NT2/D1 (cell line): ENCODE results near the gene TBATA.

Source experiments
- DNase-seq: peaks from one replicate; pipeline ENCODE4 v3.0.0-alpha.2; 2011; ENCODE audit warnings: low read depth, low spot score
- H3K27me3 ChIP-seq: 2 replicates; pipeline ENCODE4 v1.6.0; 2011; ENCODE audit warnings: mild to moderate bottlenecking; ENCODE audit not compliant: insufficient read length, insufficient read depth
- H3K36me3 ChIP-seq: 2 replicates; pipeline ENCODE4 v1.6.1; 2011; ENCODE audit warnings: mild to moderate bottlenecking, low read length, mixed read lengths; ENCODE audit not compliant: insufficient read depth, insufficient read length
- H3K4me1 ChIP-seq: 2 replicates; pipeline ENCODE4 v1.5.1; 2011; ENCODE audit not compliant: insufficient read depth, insufficient read length
- H3K4me3 ChIP-seq: 2 replicates; pipeline ENCODE4 v1.5.1; 2011; ENCODE audit warnings: low read depth; ENCODE audit not compliant: insufficient read length
- H3K9ac ChIP-seq: 2 replicates; pipeline ENCODE4 v1.6.0; 2011; ENCODE audit warnings: low read depth; ENCODE audit not compliant: insufficient read length
- H3K9me3 ChIP-seq: 2 replicates; pipeline ENCODE4 v1.5.1; 2011; ENCODE audit warnings: mild to moderate bottlenecking, low read length; ENCODE audit not compliant: insufficient read depth
- SUZ12 ChIP-seq: IDR thresholded peaks from 2 replicates; pipeline ENCODE4 v1.6.1; 2011; ENCODE audit not compliant: insufficient read length, insufficient read depth; ENCODE audit errors: extremely low read depth
- YY1 ChIP-seq: IDR thresholded peaks from 2 replicates; pipeline ENCODE4 v1.6.1; 2011; ENCODE audit not compliant: insufficient read length, insufficient read depth
- ZNF274 ChIP-seq: IDR thresholded peaks from 2 replicates; pipeline ENCODE4 v1.6.1; 2011; ENCODE audit warnings: mild to moderate bottlenecking, low read depth, low read length

TBATA gene

DNA sequence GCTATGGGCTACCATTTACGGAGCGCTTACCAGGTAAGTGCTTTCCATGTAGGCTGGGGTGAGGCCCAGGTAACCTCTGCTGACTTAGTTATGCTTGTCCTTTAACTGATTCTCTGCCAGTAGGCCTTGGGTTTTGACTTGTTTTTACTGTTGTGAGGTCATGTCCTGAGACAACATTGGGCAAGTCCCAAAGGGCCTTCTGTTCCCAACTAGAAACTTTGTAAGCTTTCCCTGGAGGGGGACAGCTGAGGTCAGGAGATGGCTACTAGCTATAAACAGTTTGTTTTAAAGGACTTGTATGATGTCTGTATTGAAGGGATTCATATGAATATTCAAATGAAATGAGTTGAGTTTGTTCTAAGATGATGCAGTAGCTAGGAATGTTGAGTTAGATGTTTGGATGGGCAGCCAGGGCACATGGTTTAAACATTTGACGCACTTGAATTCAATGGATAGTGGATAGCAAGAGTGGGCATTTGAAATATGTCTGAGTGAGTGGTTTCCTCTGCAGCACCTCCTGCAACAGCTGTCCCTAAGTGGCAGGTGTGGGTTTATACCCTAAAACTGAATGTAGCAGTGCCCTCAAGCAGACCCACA is 20.5 kb upstream of the TBATA start:
- no peak overlapping the region for H3K4me3 ChIP-seq
- no peak for DNase-seq
- no peaks in the 10 kb centered on the region for H3K36me3 ChIP-seq
- TF ChIP-seq SUZ12 (no peak), ZNF274 (no peak), YY1 (no peak)
- peaks cover 4% of the 10 kb centered on the region for H3K4me1 ChIP-seq
- H3K27me3 ChIP-seq, result no peaks in the 10 kb centered on the region
- H3K9me3 ChIP-seq, result no peaks in the 10 kb centered on the region
- no peak overlapping the region for H3K9ac ChIP-seq

DNA sequence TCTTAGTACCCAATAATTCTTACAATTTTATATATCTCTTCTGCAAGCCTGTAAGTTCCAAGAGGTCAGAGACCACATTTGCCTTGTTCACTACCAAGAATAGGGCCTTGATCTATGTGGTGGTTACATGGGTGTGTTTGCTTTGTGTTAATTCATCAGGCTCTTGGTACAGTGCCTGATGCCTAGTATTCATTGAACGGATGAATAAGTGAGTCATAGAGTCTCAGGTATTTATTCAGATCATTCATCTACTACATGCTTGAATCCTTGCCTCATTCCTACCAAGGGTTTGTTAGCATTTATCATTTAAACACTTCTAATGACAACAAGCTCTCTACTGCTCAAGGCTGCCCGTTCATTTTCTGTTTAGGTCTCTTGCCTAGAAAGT is 19.2 kb upstream of the TBATA start:
- no peak overlapping the region for H3K9ac ChIP-seq
- no peaks in the 10 kb centered on the region for H3K9me3 ChIP-seq
- H3K27me3 ChIP-seq, result no peaks in the 10 kb centered on the region
- peaks cover 4% of the 10 kb centered on the region for H3K4me1 ChIP-seq
- no peak for DNase-seq
- H3K36me3 ChIP-seq, result no peaks in the 10 kb centered on the region
- no peak overlapping the region for H3K4me3 ChIP-seq
- TF ChIP-seq YY1 (no peak), SUZ12 (no peak), ZNF274 (no peak)

DNA sequence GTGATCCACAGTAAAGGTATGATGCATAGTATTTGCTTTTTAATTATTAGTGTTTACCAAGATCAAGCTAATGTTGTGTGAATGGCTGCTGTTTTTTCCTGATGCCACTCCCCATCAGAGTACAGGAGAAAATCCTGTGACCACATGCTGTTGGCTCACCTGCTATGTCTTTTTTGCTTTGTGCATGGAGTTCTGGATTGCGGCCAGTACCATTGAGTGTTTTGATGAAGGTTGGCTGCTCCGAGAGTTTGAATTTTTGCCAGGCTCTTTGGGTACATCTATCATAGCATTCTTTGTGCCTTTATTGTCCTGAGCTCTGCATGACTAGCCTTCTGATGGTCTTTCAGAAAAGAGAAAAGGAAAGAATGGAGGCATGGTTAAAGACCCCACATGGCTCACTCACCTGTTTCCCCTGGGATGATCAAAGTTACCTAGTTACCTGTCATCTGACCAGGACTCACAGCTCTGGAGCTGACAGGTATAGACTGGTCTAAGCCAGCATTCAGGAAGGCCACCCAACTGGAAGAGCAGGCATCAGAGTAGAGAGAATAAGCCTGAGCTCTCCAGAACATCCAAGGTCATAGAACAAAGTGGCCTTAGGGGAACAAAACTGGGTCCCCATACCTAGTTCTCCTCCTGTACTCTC is 18.7 kb upstream of the TBATA start:
- no peaks in the 10 kb centered on the region for H3K36me3 ChIP-seq
- TF ChIP-seq SUZ12 (no peak), ZNF274 (no peak), YY1 (no peak)
- H3K4me3 ChIP-seq, result no peak overlapping the region
- H3K9me3 ChIP-seq, result no peaks in the 10 kb centered on the region
- H3K9ac ChIP-seq, result no peak overlapping the region
- peaks cover 2% of the 10 kb centered on the region for H3K4me1 ChIP-seq
- no peaks in the 10 kb centered on the region for H3K27me3 ChIP-seq
- DNase-seq, result no peak

DNA sequence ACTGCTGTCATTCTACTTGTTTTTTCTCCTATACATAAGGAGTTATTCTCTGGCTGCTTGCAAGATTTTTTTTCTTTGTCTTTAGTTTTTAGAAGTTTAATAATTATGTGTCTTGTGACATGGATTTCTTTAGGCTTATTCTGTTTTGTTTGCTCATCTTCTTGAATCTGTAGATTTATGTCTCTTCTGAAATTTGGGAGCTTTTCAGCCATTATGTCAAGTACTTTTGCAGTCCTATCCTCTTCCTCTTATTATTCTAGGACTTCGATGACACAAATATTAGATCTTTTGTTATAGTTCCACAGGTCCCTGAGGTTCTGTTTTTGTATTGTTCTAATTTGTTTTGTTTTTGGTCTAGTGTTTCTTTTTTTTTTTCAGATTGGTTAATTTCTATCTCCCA is 16.7 kb upstream of the TBATA start:
- DNase-seq, result no peak
- no peak overlapping the region for H3K4me3 ChIP-seq
- H3K9me3 ChIP-seq, result no peaks in the 10 kb centered on the region
- H3K27me3 ChIP-seq, result no peaks in the 10 kb centered on the region
- no peaks in the 10 kb centered on the region for H3K4me1 ChIP-seq
- TF ChIP-seq YY1 (no peak), ZNF274 (no peak), SUZ12 (no peak)
- H3K9ac ChIP-seq, result no peak overlapping the region
- H3K36me3 ChIP-seq, result no peaks in the 10 kb centered on the region

DNA sequence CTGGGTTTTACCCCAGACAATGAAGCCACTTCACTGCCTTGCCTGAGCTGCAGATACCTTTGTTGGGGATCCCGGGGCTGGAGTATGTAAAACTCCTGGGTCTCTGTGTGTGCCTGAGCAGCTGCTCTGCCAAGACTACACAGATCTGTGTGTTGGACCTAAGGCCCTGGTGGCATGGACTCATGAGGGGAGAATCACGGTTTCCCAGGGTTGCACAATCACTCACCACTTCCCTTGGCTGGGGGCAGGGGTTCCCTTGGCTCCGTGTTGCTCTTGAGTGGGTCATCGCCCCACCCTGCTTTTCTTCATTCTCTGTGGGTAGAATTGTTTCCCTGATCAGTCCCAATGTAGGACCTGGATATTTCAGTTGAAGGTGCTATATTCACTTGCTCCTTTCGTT is 13.9 kb upstream of the TBATA start:
- DNase-seq, result no peak
- Histone ChIP-seq H3K9ac (no peak overlapping the region), H3K4me1 (no peaks in the 10 kb centered on the region), H3K9me3 (no peaks in the 10 kb centered on the region), H3K36me3 (no peaks in the 10 kb centered on the region), H3K27me3 (no peaks in the 10 kb centered on the region), H3K4me3 (no peak overlapping the region)
- no peak for TF ChIP-seq ZNF274
- TF ChIP-seq YY1, result no peak
- no peak for TF ChIP-seq SUZ12

DNA sequence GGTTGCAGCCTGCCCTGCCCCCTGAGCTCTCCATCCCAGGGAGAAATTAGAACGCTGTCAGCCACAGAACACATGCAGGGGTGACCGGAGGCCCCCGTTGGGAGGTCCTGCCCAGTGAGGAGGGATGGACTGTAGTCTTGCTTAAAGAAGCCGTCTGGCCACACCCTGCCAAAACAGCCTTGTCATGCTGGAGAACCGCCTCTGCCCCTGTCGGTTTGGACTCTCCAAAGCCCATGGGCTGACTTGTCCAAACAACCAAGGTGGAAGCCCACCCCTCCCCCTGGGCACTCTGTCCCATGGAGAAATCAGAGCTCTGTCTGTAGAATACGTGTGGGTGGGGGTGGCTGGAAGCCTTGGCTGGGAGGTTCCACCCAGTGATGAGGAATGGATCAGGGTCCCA is 12.7 kb upstream of the TBATA start:
- Histone ChIP-seq H3K36me3 (no peaks in the 10 kb centered on the region), H3K9ac (no peak overlapping the region), H3K27me3 (no peaks in the 10 kb centered on the region), H3K4me1 (no peaks in the 10 kb centered on the region), H3K4me3 (no peak overlapping the region), H3K9me3 (no peaks in the 10 kb centered on the region)
- DNase-seq, result no peak
- no peak for TF ChIP-seq SUZ12
- TF ChIP-seq ZNF274, result no peak
- no peak for TF ChIP-seq YY1

DNA sequence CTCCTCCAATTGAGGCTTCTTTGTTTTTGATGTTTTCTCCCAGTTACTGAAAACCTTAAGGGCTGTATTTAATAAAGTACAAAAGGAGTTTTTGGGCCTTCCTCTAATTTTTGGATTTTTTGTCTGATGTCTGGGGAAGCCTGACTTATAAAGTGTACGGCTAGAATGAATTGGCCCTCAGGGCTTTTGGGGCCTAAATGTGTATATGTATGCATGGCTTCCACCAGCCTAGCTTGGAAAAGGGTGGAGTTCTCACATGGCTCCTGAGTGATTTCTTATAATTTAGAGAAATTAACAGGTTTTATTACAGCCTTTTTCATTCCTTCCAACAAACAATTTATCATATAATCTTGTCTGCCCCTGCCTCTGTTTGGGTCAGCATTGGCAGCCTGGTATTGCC is 10.4 kb upstream of the TBATA start:
- no peaks in the 10 kb centered on the region for H3K9me3 ChIP-seq
- H3K4me1 ChIP-seq, result no peaks in the 10 kb centered on the region
- no peak for TF ChIP-seq SUZ12
- TF ChIP-seq YY1, result no peak
- no peak for TF ChIP-seq ZNF274
- H3K36me3 ChIP-seq, result no peaks in the 10 kb centered on the region
- DNase-seq, result no peak
- no peak overlapping the region for H3K9ac ChIP-seq
- no peak overlapping the region for H3K4me3 ChIP-seq
- H3K27me3 ChIP-seq, result no peaks in the 10 kb centered on the region
